ENCODE results near the gene KCNH3. TPM values are rescaled to one million over a fixed set of nuclear protein-coding genes. Genes with fewer than 3 reads are reported as not detected.

The KCNH3 gene
- total RNA-seq, 1 experiment from 2014 or later, result 0.59 TPM

GRCh38 chr12:49568442-49569162 is 29.8 kb downstream of the KCNH3 start:
- no peak for TF ChIP-seq CTCF (IDR thresholded peaks at IDR 0.05; ENCODE audit: unreplicated experiment)
- Mint-ChIP-seq H3K9me3 (ENCODE audit: low read depth, unreplicated experiment) (peaks cover 3% of the 10 kb centered on the region), H3K4me1 (ENCODE audit: low read depth, unreplicated experiment) (peaks cover 17% of the 10 kb centered on the region), H3K36me3 (ENCODE audit: insufficient read depth, unreplicated experiment) (peaks cover 28% of the 10 kb centered on the region), H3K27me3 (ENCODE audit: unreplicated experiment) (no peaks in the 10 kb centered on the region), H3K27ac (ENCODE audit: unreplicated experiment) (peak overlapping the region; percentile 94), H3K4me3 (ENCODE audit: low read depth, unreplicated experiment) (peak overlapping the region; percentile 96)
- no TSS peak for BruUV-seq (replicated peaks)
- no peak for DNase-seq
- intact Hi-C loops (cut with micrococcal nuclease; ENCODE audit: unreplicated experiment), result no loop called here
- CTCF ChIA-PET, result interaction anchor here (0.8 kb wide), 1 partner anchor 221 kb away, joined by 3 read pairs; no protein-coding TSS in a partner anchor

- H3K4me1 Mint-ChIP-seq (ENCODE audit: low read depth, unreplicated experiment), result no peaks in the 10 kb centered on the region
- H3K9me3 Mint-ChIP-seq (ENCODE audit: low read depth, unreplicated experiment), result no peaks in the 10 kb centered on the region
- H3K27ac Mint-ChIP-seq (ENCODE audit: unreplicated experiment), result no peak overlapping the region
These were observed 38.9 kb downstream of the KCNH3 start for GRCh38 chr12:49577589-49578315.

GRCh38 chr12:49578471-49579112 is 39.8 kb downstream of the KCNH3 start:
- Mint-ChIP-seq H3K27me3 (ENCODE audit: unreplicated experiment) (no peaks in the 10 kb centered on the region), H3K4me1 (ENCODE audit: low read depth, unreplicated experiment) (no peaks in the 10 kb centered on the region), H3K9me3 (ENCODE audit: low read depth, unreplicated experiment) (no peaks in the 10 kb centered on the region), H3K27ac (ENCODE audit: unreplicated experiment) (no peak overlapping the region), H3K4me3 (ENCODE audit: low read depth, unreplicated experiment) (no peak overlapping the region), H3K36me3 (ENCODE audit: insufficient read depth, unreplicated experiment) (peaks cover 5% of the 10 kb centered on the region)
- no peak for DNase-seq
- no peak for TF ChIP-seq CTCF (IDR thresholded peaks at IDR 0.05; ENCODE audit: unreplicated experiment)
- no TSS peak for BruUV-seq (replicated peaks)
- CTCF ChIA-PET, result no interaction called here
- intact Hi-C loops (cut with micrococcal nuclease; ENCODE audit: unreplicated experiment), result no loop called here

More at GRCh38 chr12:49577589-49578315, 38.9 kb downstream of the KCNH3 start:
- no peak for DNase-seq
- no peak overlapping the region for H3K4me3 Mint-ChIP-seq (ENCODE audit: low read depth, unreplicated experiment)
- no TSS peak for BruUV-seq (replicated peaks)
- intact Hi-C loops (cut with micrococcal nuclease; ENCODE audit: unreplicated experiment), result no loop called here
- H3K27me3 Mint-ChIP-seq (ENCODE audit: unreplicated experiment), result no peaks in the 10 kb centered on the region
- peaks cover 5% of the 10 kb centered on the region for H3K36me3 Mint-ChIP-seq (ENCODE audit: insufficient read depth, unreplicated experiment)
- CTCF ChIA-PET, result no interaction called here
- no peak for TF ChIP-seq CTCF (IDR thresholded peaks at IDR 0.05; ENCODE audit: unreplicated experiment)

GRCh38 chr12:49580572-49581535 is 42.0 kb downstream of the KCNH3 start:
- CTCF ChIA-PET, result interaction anchor here (0.6 to 1.3 kb wide), 8 partner anchors 14 to 249 kb away, joined by 3 to 6 read pairs (median 4); partner anchors contain the start of gene SPATS2
- intact Hi-C loops (cut with micrococcal nuclease; ENCODE audit: unreplicated experiment), result no loop called here
- peak; percentile 66 for TF ChIP-seq CTCF (IDR thresholded peaks at IDR 0.05; ENCODE audit: unreplicated experiment)
- H3K36me3 Mint-ChIP-seq (ENCODE audit: insufficient read depth, unreplicated experiment), result peaks cover 5% of the 10 kb centered on the region
- no TSS peak for BruUV-seq (replicated peaks)
- H3K27me3 Mint-ChIP-seq (ENCODE audit: unreplicated experiment), result no peaks in the 10 kb centered on the region
- no peaks in the 10 kb centered on the region for H3K9me3 Mint-ChIP-seq (ENCODE audit: low read depth, unreplicated experiment)
- H3K27ac Mint-ChIP-seq (ENCODE audit: unreplicated experiment), result no peak overlapping the region
- no peaks in the 10 kb centered on the region for H3K4me1 Mint-ChIP-seq (ENCODE audit: low read depth, unreplicated experiment)
- no peak overlapping the region for H3K4me3 Mint-ChIP-seq (ENCODE audit: low read depth, unreplicated experiment)
- DNase-seq, result peak; percentile 66

Data from Calu3 (cell line).